Measurements from ENCODE around the gene FAM53A. TPM values are rescaled to one million over a fixed set of nuclear protein-coding genes. Genes with fewer than 3 reads are reported as not detected.
A peak's percentile ranks its signal among the peaks of the same experiment; 100 is the strongest.

The FAM53A gene
- total RNA-seq, 1 donor from 2014 or later, result 0.49 TPM

GRCh38 chr4:1601852-1602654 lies 82.1 kb downstream of the FAM53A start:
- ATAC-seq (no peak), DNase-seq (ENCODE audit: missing footprints) (peak; percentile 22)
- intact Hi-C loops (cut with DNase I), result no loop called here

DNA sequence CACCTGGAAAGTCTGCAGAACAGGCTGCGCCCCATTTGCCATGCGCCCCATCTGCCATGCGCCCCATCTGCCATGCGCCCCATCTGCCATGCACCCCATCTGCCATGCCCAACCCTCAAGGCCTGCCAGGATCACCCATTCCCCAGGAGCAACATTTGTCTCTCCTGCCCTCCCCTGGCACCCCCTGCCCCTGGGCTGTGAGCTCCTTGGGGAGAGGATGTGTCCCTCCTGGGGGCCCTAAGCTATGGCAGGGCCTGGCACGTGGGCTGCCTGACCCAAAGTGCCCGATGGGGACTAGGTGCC lies 82.6 kb downstream of the FAM53A start:
- intact Hi-C loops (cut with DNase I), result no loop called here
- ATAC-seq (no peak), DNase-seq (ENCODE audit: missing footprints) (peak; percentile 15)

GRCh38 chr4:1600811-1601532 lies 83.1 kb downstream of the FAM53A start:
- DNase-seq (ENCODE audit: missing footprints) (peak; percentile 45), ATAC-seq (no peak)
- intact Hi-C loops (cut with DNase I), result no loop called here

- intact Hi-C loops (cut with DNase I), result no loop called here
- DNase-seq (ENCODE audit: missing footprints), result peak; percentile 34
- no peak for ATAC-seq
Observed at GRCh38 chr4:1600211-1600780, 83.8 kb downstream of the FAM53A start.

- no peak for DNase-seq (ENCODE audit: missing footprints)
Observed at GRCh38 chr4:1599491-1600210, 84.5 kb downstream of the FAM53A start.

GRCh38 chr4:1599026-1599481 lies 85.1 kb downstream of the FAM53A start:
- intact Hi-C loops (cut with DNase I), result no loop called here
- DNase-seq (ENCODE audit: missing footprints) (peak; percentile 23), ATAC-seq (no peak)

More at GRCh38 chr4:1599491-1600210, 84.5 kb downstream of the FAM53A start:
- intact Hi-C loops (cut with DNase I), result no loop called here
- no peak for ATAC-seq

DNA sequence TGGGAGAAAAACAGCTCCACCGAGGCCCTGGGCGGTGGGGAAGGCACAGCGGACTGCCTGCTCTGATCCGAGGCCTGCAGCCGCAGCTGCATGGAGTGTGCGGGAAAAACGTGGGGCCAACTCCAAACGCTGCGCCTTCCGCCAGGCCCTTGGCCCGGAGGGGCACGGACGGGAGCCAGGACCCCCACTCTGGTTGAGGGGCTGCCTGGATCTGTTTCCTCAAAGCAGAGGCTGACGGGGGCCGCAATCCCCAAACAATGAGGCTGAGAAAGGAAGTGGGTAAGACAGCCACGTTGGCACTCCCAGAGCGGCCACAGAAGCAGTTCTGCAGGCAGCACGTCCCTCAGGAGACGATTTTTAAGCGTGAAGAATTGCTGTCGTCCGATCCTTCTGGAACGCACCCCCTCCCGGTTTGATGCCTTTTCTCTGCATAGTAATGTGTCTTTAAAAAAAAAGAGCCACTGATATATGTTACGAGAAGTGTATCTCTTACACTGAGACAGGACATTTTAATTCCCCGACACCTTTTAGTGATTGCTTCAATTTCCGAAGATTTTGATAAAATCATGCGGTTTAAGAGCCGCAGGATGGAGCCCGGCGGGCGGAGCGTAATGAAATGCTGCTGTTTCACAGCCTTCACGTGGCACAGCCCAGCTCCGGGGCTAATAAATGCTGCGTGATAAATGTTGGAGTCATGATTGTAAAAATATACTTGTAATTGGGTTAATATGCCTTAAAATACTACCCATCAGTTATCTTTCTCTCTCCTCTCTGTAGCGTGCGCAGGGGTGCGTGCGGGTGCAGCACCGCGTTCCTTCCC lies 85.7 kb downstream of the FAM53A start:
- peak; percentile 55 for DNase-seq (ENCODE audit: missing footprints)
- intact Hi-C loops (cut with DNase I), result no loop called here

DNA sequence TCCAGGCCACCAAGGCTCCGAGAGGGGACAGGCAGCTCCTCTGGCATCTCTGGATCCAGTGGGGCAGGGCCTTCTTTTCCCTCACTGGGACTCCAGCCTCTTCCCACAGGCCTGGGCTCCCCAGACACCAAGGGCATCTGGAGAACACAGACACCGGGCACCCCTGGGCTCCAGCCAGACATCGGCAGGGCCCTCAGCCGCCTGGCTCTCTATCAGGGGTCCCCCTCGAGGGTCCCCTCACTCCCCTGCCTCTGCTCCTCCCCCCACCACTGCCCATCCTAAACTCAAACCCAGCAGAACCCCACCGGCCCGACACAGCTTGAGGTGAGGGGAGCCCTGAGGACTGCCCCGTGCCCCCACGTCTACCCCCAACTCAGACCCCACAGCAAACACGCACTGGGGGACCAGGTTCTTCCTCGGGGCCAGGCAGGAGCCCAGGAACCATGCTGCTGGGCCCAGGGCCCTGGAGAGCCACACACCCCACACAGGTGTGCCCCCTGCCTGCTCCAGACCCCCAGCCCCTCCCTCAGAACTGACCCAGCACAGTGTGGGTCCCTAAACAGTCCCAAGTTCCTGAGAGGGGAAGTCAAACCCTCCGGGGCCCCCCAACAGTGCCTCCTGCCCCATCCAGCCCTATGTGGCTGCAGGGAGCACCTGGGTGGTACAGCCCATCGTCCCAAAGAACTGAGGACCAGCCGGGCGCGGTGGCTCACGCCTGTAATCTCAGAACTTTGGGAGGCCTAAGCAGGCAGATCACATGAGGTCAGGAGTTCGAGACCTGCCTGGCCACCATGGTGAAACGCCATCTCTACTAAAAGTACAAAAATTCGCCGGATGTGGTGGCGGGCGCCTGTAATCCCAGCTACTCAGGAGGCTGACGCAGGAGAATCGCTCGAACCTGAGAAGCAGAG lies 86.8 kb downstream of the FAM53A start:
- intact Hi-C loops (cut with DNase I), result no loop called here
- DNase-seq (ENCODE audit: missing footprints) (peak; percentile 15), ATAC-seq (no peak)

More for the DNA sequence above, 85.7 kb downstream of the FAM53A start:
- ATAC-seq, result no peak

DNA sequence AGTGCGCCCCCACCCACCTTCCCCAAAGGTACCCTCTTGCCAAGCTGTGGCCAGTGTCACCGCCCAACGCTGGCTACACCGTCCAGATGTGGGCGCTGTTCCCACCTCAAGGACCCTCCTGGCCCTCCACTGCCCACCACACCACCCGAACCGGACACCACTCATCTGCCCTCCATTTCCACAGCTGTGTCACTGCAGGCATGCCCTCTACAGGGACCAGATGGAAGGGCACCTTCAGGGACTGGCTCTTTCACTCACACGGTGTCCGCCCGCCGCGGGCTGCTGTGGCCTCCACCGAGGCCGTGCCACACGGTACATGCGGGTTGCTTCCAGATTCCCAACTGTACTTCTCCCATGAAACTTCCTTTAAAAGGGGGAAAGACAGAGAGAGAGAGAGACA lies 87.7 kb downstream of the FAM53A start:
- DNase-seq (ENCODE audit: missing footprints), result no peak
- intact Hi-C loops (cut with DNase I), result no loop called here
- ATAC-seq, result no peak

DNA sequence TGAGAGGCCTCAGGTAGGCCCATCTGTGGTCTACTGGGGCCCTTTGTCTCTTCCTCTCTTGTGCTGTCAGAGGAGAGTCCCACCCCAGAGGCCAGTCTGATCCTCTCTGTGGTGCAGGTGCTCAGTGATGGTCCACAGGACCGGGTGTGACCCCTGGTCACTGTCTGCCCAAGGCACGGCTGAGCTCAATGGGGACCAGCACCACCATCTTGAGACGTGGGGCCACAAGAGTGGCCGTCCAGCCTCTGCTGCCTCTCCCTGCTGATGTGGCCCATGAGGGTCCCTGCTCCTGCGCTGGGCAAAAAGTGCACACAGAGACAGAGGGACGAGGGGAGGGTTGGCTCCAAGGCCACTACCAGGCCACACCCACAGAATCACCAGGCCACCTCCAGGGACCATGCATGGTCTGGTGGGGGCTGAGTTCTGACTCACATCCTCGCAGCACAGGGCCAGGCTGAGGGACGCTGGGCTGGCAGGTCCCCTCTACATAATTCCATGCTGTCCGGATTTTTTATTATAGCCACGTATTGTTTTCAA lies 88.3 kb downstream of the FAM53A start:
- intact Hi-C loops (cut with DNase I), result no loop called here
- ATAC-seq (no peak), DNase-seq (ENCODE audit: missing footprints) (peak; percentile 37)

- intact Hi-C loops (cut with DNase I), result no loop called here
- DNase-seq (ENCODE audit: missing footprints) (peak; percentile 42), ATAC-seq (no peak)
Observed at GRCh38 chr4:1594871-1595788, 89.0 kb downstream of the FAM53A start.

DNA sequence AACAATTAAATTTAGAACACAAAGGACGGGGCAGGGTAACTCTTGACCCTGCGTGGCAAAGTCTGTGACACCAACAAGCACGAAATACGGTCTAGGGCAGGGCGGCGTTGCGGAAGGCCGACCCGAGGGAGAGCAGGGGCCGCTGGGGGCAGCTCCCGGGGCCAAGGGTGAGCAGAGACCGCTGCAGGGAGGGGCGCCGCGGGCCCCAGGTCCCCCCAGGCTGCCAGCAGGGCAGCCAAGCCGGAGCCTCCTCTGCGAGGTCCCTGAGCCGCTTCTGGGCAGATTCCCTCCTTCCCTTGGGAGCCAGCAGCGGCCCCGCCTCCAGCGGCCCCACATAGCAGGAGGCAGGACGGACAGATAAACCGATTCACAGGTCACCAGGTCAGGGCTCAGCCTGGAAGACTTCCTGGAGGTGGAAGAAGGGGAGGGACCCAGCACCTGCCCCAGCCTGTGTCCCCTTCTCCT lies 90.2 kb downstream of the FAM53A start:
- DNase-seq (ENCODE audit: missing footprints), result peak; percentile 34
- intact Hi-C loops (cut with DNase I), result no loop called here
- no peak for ATAC-seq

- ATAC-seq, result no peak
- DNase-seq (ENCODE audit: missing footprints), result peak; percentile 11
- intact Hi-C loops (cut with DNase I), result no loop called here
Observed at GRCh38 chr4:1593458-1593857, 90.7 kb downstream of the FAM53A start.

DNA sequence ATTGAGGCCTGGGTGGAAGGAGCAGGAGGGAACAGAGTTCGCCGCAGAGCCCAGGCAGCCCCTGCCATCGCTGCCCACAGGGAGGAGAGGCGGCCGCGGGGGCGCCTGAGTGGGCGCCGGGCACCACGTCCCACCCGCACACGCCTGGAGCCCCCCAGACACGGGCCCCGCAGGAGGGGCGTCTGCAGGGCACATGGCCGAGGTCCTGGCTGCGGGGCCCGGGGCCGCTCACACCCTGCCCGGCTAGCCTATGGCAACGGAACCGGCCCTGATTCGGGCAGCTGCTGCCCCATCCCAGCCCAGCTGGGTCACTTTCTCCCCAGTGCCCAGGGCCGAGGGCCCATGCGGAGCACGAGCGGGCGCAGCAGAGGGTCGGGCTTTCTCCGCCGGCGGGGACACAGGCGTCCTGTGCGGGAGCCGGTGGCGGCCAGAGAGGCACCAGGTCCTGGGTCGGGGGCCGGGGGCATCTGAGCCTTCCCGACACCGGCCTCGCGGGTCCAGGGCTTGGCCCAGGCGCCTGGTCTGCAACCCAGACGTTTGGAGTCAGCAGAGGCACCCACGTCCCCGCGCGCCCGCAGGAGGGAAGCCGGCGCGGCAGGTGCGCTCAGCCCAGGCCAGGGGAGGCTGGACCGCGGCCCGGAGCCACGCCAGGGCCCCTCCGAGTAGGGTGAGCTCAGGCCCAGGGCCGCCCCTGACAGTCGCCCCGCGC lies 91.2 kb downstream of the FAM53A start:
- peak; percentile 30 for DNase-seq (ENCODE audit: missing footprints)
- ATAC-seq, result no peak
- intact Hi-C loops (cut with DNase I), result no loop called here

- intact Hi-C loops (cut with DNase I), result no loop called here
- DNase-seq (ENCODE audit: missing footprints) (peak; percentile 39), ATAC-seq (no peak)
Observed at GRCh38 chr4:1592068-1592708, 91.9 kb downstream of the FAM53A start.
